Activated CD4-positive, alpha-beta T cell treated with anti-CD3 and anti-CD28 coated beads, Interleukin-2, amount 10 ng/mL, durations not matched to agents 7 days and 5 days (primary cell): ENCODE measurements around the gene MSGN1. TPM values are rescaled to one million over a fixed set of nuclear protein-coding genes. Genes with fewer than 3 reads are reported as not detected.
A peak's percentile ranks its signal among the peaks of the same experiment; 100 is the strongest.
"Not testable (repeated sequence)": the region's sequence is repeated elsewhere in the genome, so short reads cannot be mapped to it uniquely, and the experiment has no call there.

ENCODE experiments used
- CTCF ChIA-PET: fragments of 350-600 bp; sonication (Branson Sonifier 250); formaldehyde crosslinking; loops from one replicate; lab custom pipeline; 2021; ENCODE audit warnings: antibody characterized with exemption; lab: Charles Lee
- POLR2A ChIA-PET: fragments of 350-600 bp; sonication (Branson Sonifier 250); formaldehyde crosslinking; loops from one replicate; lab custom pipeline; 2021; ENCODE audit warnings: antibody characterized with exemption; lab: Charles Lee
- DNase-seq: peaks from one replicate; pipeline ENCODE4 v3.0.0-alpha.2; 2020
- H3K27ac Mint-ChIP-seq: one replicate; pipeline ENCODE4 v1.8.0; 2021; ENCODE audit warnings: mild to moderate bottlenecking, moderate library complexity, mixed read lengths
- H3K27me3 Mint-ChIP-seq: one replicate; pipeline ENCODE4 v1.8.0; 2021; ENCODE audit warnings: mixed read lengths
- H3K36me3 Mint-ChIP-seq: one replicate; pipeline ENCODE4 v1.8.0; 2021; ENCODE audit warnings: low read depth, mixed read lengths
- H3K4me1 Mint-ChIP-seq: one replicate; pipeline ENCODE4 v1.8.0; 2021; ENCODE audit warnings: mixed read lengths
- H3K4me3 Mint-ChIP-seq: one replicate; pipeline ENCODE4 v1.8.0; 2021; ENCODE audit warnings: mild to moderate bottlenecking, moderate library complexity, mixed read lengths
- H3K9me3 Mint-ChIP-seq: one replicate; pipeline ENCODE4 v1.8.0; 2021; ENCODE audit warnings: mixed read lengths
- total RNA-seq, 2 experiments: library from RNA; stranded (reverse); gene quantifications; one replicate each; pipeline ENCODE4 v1.2.3, GENCODE V29; 2021

Gene MSGN1
- total RNA-seq, 2 experiments from 2014 or later, result not detected

DNA sequence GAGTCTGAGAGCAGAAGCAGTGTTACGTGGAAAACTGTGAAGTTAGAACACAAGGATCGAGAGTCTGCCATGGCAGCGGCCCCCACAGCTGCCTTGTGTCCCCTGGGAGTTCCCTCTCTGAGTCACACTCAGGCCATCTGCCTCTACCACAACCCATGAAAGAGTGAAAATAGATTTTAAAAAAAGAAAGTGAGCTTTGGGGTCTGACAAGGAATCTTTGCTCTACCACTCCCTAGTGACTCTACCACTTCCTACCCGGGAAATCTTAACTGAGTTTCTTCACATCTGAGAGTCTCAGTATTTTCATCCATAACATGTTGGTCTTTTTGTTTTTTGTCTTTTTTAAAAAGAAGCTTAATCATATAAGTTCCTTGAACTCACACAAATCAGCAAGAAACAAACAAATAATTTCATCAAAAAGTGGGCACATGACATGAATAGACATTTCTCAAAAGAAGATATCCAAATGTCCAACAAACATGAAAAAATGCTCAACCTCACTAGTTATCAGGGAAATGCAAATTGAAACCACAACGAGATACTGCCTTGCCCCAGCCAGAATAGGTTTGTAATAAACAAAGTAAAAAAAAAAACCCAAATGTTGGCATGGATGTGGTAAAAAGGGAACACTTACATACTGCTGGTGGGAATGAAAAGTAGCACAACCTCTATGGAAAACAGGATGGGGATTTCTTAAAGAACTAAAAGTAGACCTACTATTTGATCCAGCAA lies 2.4 kb upstream of the MSGN1 start:
- DNase-seq, result no peak
- H3K27ac Mint-ChIP-seq, result no peak overlapping the region
- H3K27me3 Mint-ChIP-seq, result peaks cover 30% of the 10 kb centered on the region
- CTCF ChIA-PET, result no interaction called here
- H3K9me3 Mint-ChIP-seq, result no peaks in the 10 kb centered on the region
- POLR2A ChIA-PET, result no interaction called here
- H3K36me3 Mint-ChIP-seq, result no peaks in the 10 kb centered on the region
- H3K4me3 Mint-ChIP-seq, result no peak overlapping the region
- H3K4me1 Mint-ChIP-seq, result peaks cover 12% of the 10 kb centered on the region

DNA sequence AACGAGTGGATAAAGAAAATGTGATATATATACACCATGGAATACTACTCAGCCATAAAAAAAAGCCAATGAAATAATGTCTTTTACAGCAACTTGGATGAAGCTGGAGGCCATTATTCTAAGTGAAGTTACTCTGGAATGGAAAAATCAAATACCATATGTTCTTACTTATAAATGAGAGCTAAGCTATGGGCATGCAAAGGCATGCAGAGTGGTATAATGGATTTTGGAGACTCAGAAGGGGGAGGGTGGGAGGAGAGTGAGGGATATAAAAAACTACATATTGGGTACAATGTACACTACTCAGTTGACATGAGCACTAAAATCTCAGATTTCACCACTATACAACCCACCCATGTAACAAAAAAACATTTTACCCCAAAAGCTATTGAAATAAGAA lies 1.7 kb upstream of the MSGN1 start:
- H3K36me3 Mint-ChIP-seq, result no peaks in the 10 kb centered on the region
- POLR2A ChIA-PET, result no interaction called here
- no peaks in the 10 kb centered on the region for H3K9me3 Mint-ChIP-seq
- peaks cover 33% of the 10 kb centered on the region for H3K27me3 Mint-ChIP-seq
- DNase-seq, result no peak
- CTCF ChIA-PET, result interaction anchor here (0.6 kb wide), 1 partner anchor 15 kb away, joined by 3 read pairs; no protein-coding TSS in a partner anchor
- H3K4me1 Mint-ChIP-seq, result peaks cover 12% of the 10 kb centered on the region
- H3K27ac Mint-ChIP-seq, result no peak overlapping the region
- H3K4me3 Mint-ChIP-seq, result no peak overlapping the region

GRCh38 chr2:17815468-17816184 lies 634 bp upstream of the MSGN1 start:
- Mint-ChIP-seq H3K27me3 (peaks cover 34% of the 10 kb centered on the region), H3K9me3 (no peaks in the 10 kb centered on the region), H3K4me3 (no peak overlapping the region), H3K36me3 (no peaks in the 10 kb centered on the region), H3K4me1 (peaks cover 14% of the 10 kb centered on the region), H3K27ac (no peak overlapping the region)
- DNase-seq, result no peak
- CTCF ChIA-PET, result no interaction called here
- POLR2A ChIA-PET, result no interaction called here

- Mint-ChIP-seq H3K27ac (no peak overlapping the region), H3K9me3 (no peaks in the 10 kb centered on the region), H3K27me3 (peaks cover 31% of the 10 kb centered on the region), H3K36me3 (no peaks in the 10 kb centered on the region), H3K4me3 (no peak overlapping the region), H3K4me1 (peaks cover 33% of the 10 kb centered on the region)
- DNase-seq, result no peak
- CTCF ChIA-PET, result no interaction called here
- POLR2A ChIA-PET, result no interaction called here
Measured at GRCh38 chr2:17818235-17818815, 2.1 kb downstream of the MSGN1 start.

- Mint-ChIP-seq H3K9me3 (no peaks in the 10 kb centered on the region), H3K27me3 (peaks cover 20% of the 10 kb centered on the region)
- CTCF ChIA-PET, result no interaction called here
Measured at GRCh38 chr2:17821080-17821479, 4.8 kb downstream of the MSGN1 start.

DNA sequence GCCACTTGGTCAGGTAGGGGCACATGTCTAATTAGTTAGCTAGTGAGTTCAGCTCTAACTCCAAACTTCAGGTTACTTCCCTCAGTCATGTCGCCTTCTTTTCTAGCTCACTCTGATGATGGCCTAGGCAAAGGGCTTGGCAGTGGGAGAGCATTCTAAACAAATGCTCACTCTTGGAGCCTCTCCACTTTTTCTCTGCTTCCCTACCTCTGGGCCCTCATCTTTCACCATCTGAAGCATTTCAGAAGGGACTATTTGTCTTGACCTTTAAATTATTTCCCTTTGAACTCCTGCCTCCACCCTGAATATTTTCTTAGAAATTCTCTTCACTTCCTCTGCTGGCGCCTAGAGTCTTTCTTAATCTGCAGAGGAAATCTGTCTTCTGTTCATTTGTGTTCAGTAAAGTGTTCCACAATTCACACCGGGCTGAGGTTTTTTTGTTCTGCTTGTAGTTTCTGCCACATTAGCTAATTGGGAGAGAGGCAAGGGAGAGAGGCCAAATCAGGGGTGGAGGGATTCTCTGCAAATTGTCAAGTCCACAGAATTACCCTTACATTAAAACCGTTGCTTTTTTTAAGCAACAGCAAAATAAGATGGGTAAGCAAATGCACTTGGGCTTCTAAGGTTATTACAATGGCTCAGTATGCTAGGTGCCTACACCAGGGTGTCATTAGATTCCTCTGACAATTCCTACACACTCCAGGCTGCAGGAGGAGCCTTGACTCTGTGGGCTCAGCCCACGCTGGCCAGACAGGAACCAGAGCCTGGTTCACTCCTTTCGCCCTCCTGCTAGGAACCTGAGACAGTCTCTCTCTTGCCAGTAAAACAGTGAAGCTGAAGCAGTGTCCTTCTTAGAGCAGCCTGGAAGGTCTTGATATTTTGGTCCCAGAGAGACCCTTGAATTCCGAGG lies 5.5 kb downstream of the MSGN1 start:
- ChIA-PET POLR2A (no interaction called here), CTCF (no interaction called here)
- Mint-ChIP-seq H3K27me3 (peaks cover 20% of the 10 kb centered on the region), H3K36me3 (no peaks in the 10 kb centered on the region), H3K27ac (peak overlapping the region; percentile 51), H3K9me3 (no peaks in the 10 kb centered on the region), H3K4me1 (peaks cover 23% of the 10 kb centered on the region), H3K4me3 (no peak overlapping the region)
- no peak for DNase-seq

More at GRCh38 chr2:17821080-17821479, 4.8 kb downstream of the MSGN1 start:
- POLR2A ChIA-PET, result no interaction called here
- Mint-ChIP-seq H3K27ac (no peak overlapping the region), H3K4me1 (peaks cover 23% of the 10 kb centered on the region), H3K4me3 (no peak overlapping the region), H3K36me3 (no peaks in the 10 kb centered on the region)
- DNase-seq, result no peak

- Mint-ChIP-seq H3K9me3 (no peaks in the 10 kb centered on the region), H3K36me3 (no peaks in the 10 kb centered on the region), H3K27ac (no peak overlapping the region), H3K4me1 (peaks cover 23% of the 10 kb centered on the region), H3K27me3 (peaks cover 16% of the 10 kb centered on the region), H3K4me3 (no peak overlapping the region)
- no peak for DNase-seq
- POLR2A ChIA-PET, result no interaction called here
- CTCF ChIA-PET, result no interaction called here
Measured at GRCh38 chr2:17822445-17823117, 6.3 kb downstream of the MSGN1 start.

- H3K4me1 Mint-ChIP-seq, result peaks cover 23% of the 10 kb centered on the region
- POLR2A ChIA-PET, result interaction anchor here (0.6 kb wide), 1 partner anchor 57 kb away, joined by 3 read pairs; no protein-coding TSS in a partner anchor
- DNase-seq, H3K36me3 Mint-ChIP-seq, H3K9me3 Mint-ChIP-seq, CTCF ChIA-PET, H3K27ac Mint-ChIP-seq, H3K4me3 Mint-ChIP-seq: not testable (repeated sequence)
- peaks cover 14% of the 10 kb centered on the region for H3K27me3 Mint-ChIP-seq
Measured at GRCh38 chr2:17823646-17824045, 7.4 kb downstream of the MSGN1 start.

DNA sequence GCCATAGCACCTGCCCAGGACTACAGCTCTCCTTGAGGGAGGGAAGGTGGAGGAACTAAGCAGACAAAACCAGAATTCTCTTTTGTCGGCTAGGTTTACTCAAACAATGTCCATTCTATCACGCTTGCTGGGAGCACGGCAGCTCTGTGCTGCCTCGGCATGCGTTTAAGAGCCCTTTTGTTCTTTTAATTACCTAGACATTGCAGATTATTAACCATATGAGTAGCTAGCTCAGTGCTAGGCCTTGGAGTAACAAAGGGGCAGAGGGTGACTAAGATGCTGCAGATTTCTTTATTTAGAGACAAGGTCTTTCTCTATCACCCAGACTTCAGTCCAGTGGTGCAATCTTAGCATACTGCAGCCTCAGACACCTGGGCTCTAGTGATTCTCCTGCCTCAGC lies 11.1 kb downstream of the MSGN1 start:
- Mint-ChIP-seq H3K27me3 (peaks cover 34% of the 10 kb centered on the region), H3K36me3 (no peaks in the 10 kb centered on the region), H3K9me3 (no peaks in the 10 kb centered on the region), H3K4me1 (peaks cover 10% of the 10 kb centered on the region), H3K27ac (no peak overlapping the region), H3K4me3 (no peak overlapping the region)
- no peak for DNase-seq
- ChIA-PET POLR2A (no interaction called here), CTCF (no interaction called here)

GRCh38 chr2:17827785-17828184 lies 11.5 kb downstream of the MSGN1 start:
- POLR2A ChIA-PET, result no interaction called here
- H3K4me3 Mint-ChIP-seq, result no peak overlapping the region
- DNase-seq, result no peak
- H3K36me3 Mint-ChIP-seq, result no peaks in the 10 kb centered on the region
- H3K27me3 Mint-ChIP-seq, result peaks cover 36% of the 10 kb centered on the region
- CTCF ChIA-PET, result no interaction called here
- no peaks in the 10 kb centered on the region for H3K9me3 Mint-ChIP-seq
- H3K4me1 Mint-ChIP-seq, result peaks cover 7% of the 10 kb centered on the region
- H3K27ac Mint-ChIP-seq, result no peak overlapping the region

GRCh38 chr2:17830053-17831034 lies 14.1 kb downstream of the MSGN1 start:
- Mint-ChIP-seq H3K4me1 (peaks cover 4% of the 10 kb centered on the region), H3K36me3 (no peaks in the 10 kb centered on the region), H3K27me3 (peaks cover 39% of the 10 kb centered on the region), H3K4me3 (peak overlapping the region; percentile 17), H3K27ac (no peak overlapping the region), H3K9me3 (no peaks in the 10 kb centered on the region)
- ChIA-PET CTCF (no interaction called here), POLR2A (no interaction called here)
- peak; percentile 58 for DNase-seq
